NCI-H128 (cell line): ENCODE measurements around the gene SESTD1.
"Not testable (repeated sequence)": the region's sequence is repeated elsewhere in the genome, so short reads cannot be mapped to it uniquely, and the experiment has no call there.

Experiments
- DNase-seq: peaks from one replicate; lab custom pipeline; 2025; ENCODE audit not compliant: unreplicated experiment; lab: John Stamatoyannopoulos, UW

Gene SESTD1

GRCh38 chr2:179268277-179268925 lies 3.8 kb upstream of the SESTD1 start:
- DNase-seq = no peak

- no peak for DNase-seq
Measured at GRCh38 chr2:179266271-179266670, 1.6 kb upstream of the SESTD1 start.

- no peak for DNase-seq
Measured at GRCh38 chr2:179265082-179265510, 464 bp upstream of the SESTD1 start.

- no peak for DNase-seq
Measured at GRCh38 chr2:179263446-179264367, 925 bp downstream of the SESTD1 start.

- no peak for DNase-seq
Measured at GRCh38 chr2:179263015-179263414, 1.6 kb downstream of the SESTD1 start.

- DNase-seq = no peak
Measured at GRCh38 chr2:179262077-179262660, 2.5 kb downstream of the SESTD1 start.

DNA sequence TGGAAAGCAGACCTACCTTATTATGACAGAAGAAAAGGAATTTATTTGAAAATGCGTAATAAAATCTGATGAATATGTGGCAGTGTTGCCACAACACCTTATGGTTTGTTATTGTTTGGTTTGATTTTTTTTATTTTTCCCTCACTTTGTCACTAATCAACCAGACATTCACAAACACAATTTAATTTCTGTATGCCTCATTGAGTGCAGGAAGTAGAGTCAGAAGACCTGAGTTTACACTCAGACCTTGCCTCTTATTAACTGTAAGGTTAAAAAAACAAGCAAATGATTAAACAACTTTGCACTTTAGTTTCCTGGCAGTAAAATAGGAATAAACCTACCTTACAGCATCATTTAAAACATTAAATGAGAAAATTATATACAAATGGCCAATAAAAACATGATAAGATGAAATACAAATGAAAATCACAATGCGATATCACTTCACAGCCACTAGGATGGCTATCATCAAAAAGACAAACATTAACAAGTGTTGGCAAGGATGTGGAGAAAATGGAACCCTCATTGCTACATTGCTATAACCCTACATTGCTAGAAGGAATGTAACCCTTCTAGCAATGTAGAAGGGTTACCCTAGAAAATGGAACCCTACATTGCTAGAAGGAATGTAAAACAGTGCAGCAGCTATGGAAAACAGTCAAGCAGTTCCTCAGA lies 3.3 kb downstream of the SESTD1 start:
- no peak for DNase-seq

- DNase-seq = no peak
Measured at GRCh38 chr2:179260224-179260623, 4.4 kb downstream of the SESTD1 start.

DNA sequence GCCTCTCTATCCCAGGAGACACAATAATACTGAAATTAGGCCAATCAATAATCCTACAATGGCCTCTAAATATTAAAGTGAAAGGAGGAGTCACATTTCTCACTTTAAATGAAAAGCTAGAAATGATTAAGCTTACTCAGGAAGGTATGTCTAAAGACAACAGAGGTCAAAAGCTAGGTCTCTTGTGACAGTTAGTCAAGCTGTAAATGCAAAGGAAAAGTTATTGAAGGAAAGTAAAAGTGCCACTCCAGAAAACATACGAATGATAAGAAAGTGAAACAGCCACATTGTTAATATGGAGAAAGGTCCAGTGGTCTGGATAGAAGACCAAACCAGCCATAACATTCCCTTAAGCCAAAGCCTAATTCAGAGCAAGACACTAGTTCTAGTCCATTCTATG lies 9.5 kb downstream of the SESTD1 start:
- DNase-seq = no peak

GRCh38 chr2:179253226-179253625 lies 11.4 kb downstream of the SESTD1 start:
- DNase-seq = no peak

DNA sequence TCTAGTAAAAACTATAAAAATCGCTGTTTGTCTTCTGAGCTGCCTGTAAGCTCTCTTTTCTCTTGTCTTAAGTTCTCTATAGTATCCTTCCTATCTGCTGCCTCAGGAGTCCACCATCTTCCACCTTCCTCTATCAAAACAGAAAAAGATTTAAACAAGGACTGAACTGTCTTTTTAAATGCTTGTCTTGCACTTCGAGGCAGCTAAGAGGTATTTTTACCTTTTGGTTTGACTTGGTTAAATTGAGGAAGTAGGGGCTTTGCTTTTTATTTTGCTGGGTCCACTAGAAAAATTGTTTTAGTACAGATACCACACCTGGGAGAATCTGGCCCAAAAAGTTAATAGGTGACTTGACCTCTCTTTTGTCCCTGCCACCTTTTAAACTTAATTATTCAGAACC lies 12.2 kb downstream of the SESTD1 start:
- no peak for DNase-seq

DNA sequence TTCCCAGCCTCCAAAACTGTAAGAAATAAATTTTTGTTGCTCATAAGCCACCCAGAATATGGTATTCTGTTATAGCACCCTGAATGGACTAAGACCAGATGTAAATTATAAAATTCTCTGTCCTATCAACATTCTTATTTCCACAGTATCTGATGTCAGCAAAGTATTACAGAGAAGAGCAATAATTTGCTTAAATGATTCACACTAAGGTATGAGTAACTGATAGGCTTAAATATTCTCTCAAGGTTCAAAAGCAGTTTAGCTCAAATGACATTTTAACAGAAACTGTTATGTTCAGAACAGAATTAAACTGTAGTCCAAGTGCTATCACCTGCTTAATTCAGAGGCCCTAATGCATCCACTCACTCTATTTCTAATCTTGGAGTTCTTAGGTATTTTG lies 12.8 kb downstream of the SESTD1 start:
- no peak for DNase-seq

DNA sequence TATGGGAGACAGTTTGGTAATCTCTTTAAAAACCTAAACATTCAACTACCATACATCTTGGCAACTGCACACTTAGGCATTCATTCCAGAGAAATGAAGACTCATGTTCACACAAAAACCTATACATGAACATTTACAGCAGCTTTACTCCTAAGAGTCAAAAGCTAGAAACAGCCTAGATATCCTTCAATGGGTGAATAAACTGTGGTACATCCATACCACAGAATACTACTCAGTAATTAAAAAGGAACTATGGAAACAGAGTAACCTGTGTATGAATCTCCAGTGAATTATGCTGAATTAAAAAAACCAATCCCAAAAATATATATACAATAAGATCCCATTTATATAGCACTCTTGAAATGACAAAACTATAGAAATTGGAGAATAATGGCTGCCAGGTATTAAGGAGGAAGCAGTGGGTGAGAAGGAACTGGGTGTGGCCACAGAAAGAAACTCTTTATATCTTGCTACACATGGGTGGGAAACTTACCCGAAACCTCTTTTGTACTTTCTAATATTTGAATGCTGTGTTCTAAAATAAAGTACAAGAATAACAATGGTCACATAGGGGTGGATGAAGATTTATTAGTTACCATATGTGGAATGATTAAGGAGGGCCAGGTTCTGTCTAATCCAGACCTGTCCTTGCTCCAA lies 13.7 kb downstream of the SESTD1 start:
- DNase-seq = no peak

DNA sequence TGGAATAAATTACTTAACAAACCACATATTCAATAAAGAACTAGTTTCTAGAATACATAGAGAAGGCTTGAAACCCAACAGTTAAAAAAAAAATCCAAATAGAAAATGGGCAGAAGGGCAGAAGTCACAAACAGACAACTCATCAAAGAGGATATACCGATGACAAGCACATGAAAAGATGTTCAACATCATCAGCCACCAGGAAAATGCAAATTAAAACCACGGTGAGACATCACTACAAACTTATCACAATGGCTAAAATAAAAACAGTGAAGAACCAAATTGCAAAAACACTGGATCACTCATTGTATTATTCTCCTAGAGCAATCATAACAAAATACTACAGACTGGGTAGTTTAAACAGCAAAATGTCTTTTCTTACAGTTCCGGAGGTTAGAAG lies 14.5 kb downstream of the SESTD1 start:
- no peak for DNase-seq

GRCh38 chr2:179248024-179248348 lies 16.6 kb downstream of the SESTD1 start:
- DNase-seq = no peak

GRCh38 chr2:179247318-179248023 lies 17.2 kb downstream of the SESTD1 start:
- DNase-seq = no peak

- not testable (repeated sequence) for DNase-seq
Measured at GRCh38 chr2:179245843-179246242, 18.8 kb downstream of the SESTD1 start.

GRCh38 chr2:179243046-179243445 lies 21.6 kb downstream of the SESTD1 start:
- no peak for DNase-seq

DNA sequence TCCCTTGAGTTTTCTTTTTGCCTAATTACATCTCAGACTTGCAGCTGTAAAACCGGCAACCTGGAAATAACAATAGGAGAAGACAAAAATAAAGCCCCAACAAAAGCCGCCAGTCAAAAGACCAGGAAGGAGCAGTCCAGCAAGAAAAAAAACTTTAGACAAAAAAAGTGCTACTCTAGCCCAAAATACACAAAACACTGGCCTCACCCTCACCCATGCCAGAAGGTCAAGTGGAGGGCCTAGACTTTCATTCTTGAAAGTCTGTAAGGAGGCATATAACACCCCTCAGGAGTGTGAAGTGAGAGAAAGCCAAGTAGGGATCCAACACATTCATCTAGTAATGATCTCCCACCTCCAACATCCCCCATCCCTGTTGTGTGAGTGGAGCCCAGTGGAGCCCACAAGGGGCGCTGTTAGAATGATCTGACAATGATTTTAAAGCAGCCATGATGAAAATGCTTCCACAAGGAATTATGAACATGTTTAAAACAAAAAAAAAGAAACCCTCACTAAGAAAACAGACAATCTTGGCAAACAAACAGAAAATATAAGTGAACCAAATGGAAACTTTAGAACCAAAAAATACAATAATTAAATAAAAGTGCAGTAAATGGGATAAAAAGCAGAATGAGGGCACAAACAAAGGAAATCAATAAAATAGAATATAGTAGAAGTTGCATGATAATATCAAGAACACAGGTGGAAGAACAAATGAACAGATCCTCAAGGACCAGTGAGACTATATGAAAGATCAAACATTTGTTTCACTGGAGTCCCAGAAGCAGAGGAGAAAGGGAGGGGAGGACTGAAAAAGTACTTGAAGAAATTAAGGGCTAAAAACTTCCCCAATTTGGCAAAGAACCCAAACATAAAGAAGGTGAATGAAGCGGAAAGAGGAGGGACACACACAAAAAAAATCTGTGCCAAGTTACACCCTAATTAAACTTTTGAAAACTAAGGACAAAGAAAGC lies 23.9 kb downstream of the SESTD1 start:
- DNase-seq = no peak
